Measurements from ENCODE around the gene KLHL15.
A peak's percentile ranks its signal among the peaks of the same experiment; 100 is the strongest.

KLHL15 gene, protein sequence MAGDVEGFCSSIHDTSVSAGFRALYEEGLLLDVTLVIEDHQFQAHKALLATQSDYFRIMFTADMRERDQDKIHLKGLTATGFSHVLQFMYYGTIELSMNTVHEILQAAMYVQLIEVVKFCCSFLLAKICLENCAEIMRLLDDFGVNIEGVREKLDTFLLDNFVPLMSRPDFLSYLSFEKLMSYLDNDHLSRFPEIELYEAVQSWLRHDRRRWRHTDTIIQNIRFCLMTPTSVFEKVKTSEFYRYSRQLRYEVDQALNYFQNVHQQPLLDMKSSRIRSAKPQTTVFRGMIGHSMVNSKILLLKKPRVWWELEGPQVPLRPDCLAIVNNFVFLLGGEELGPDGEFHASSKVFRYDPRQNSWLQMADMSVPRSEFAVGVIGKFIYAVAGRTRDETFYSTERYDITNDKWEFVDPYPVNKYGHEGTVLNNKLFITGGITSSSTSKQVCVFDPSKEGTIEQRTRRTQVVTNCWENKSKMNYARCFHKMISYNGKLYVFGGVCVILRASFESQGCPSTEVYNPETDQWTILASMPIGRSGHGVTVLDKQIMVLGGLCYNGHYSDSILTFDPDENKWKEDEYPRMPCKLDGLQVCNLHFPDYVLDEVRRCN

DNA sequence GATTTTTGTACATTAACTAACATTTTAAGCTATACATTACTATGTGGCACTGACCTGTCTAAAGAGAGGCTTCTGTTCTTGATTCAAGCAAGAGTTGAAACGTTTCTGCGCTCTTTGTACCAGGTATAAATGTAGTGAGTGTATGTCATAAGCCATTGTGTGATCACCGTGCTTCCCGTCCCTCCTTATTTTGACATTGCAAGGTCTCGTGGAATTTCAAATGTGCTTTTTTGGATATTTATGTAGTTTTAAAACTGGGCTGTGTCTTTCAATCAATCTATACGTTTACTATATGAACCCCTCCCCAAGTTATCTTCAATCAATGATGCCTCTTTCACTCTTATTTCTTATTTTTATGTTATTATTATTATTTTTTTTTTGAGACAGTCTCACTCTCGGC is at the start of gene KLHL15:
Gene KLHL15, minus strand, starts transcription at position 101 of the 400 bp plus-strand sequence. CDS start 20,493 bp downstream, outside the sequence.
- no peaks in the 10 kb centered on the region for H3K4me1 ChIP-seq (ENCODE audit: low read depth, poor library complexity, severe bottlenecking)
- H3K27me3 ChIP-seq (ENCODE audit: insufficient read depth, low read depth), result no peaks in the 10 kb centered on the region
- peaks cover 27% of the 10 kb centered on the region for H3K79me2 ChIP-seq (ENCODE audit: insufficient read depth, low read depth)
- H3K4me2 ChIP-seq, result peak within 1 kb of the TSS; percentile 9; the same call in 1 of the 2 replicates
- TF ChIP-seq, protein P1, sequence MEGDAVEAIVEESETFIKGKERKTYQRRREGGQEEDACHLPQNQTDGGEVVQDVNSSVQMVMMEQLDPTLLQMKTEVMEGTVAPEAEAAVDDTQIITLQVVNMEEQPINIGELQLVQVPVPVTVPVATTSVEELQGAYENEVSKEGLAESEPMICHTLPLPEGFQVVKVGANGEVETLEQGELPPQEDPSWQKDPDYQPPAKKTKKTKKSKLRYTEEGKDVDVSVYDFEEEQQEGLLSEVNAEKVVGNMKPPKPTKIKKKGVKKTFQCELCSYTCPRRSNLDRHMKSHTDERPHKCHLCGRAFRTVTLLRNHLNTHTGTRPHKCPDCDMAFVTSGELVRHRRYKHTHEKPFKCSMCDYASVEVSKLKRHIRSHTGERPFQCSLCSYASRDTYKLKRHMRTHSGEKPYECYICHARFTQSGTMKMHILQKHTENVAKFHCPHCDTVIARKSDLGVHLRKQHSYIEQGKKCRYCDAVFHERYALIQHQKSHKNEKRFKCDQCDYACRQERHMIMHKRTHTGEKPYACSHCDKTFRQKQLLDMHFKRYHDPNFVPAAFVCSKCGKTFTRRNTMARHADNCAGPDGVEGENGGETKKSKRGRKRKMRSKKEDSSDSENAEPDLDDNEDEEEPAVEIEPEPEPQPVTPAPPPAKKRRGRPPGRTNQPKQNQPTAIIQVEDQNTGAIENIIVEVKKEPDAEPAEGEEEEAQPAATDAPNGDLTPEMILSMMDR (conservative IDR thresholded peaks at IDR 0.05; ENCODE audit: low read depth, low read length), result no peak
- peak within 1 kb of the TSS; percentile 94 for H3K9ac ChIP-seq
- no peak within 1 kb of the TSS for H3K4me3 ChIP-seq (IDR thresholded peaks at IDR 0.05; ENCODE audit: insufficient read depth, low read depth, low read length)
- peak within 1 kb of the TSS; percentile 76 for H2AFZ ChIP-seq (ENCODE audit: low read depth)
- no peaks in the 10 kb centered on the region for H3K36me3 ChIP-seq (ENCODE audit: insufficient read depth)
- H4K20me1 ChIP-seq (ENCODE audit: insufficient read depth), result no peaks in the 10 kb centered on the region
- H3K27ac ChIP-seq, result peak within 1 kb of the TSS; percentile 93

DNA sequence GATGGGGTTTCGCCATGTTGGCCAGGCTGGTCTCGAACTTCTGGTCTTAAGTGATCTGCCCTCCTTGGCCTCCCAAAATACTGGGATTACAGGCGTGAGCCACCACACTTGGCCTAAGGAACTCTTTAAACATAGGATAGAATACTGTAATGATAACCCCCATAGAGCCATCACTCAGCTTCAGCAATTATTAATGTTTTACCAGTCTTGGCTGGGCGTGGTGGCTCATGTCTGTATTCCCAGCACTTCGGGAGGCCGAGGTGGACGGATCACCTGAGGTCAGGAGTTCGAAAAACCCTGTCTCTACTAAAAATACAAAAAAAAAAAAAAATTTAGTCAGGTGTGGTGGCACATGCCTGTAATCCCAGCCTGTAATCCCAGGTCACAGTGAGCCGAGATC is 42.9 kb upstream of the KLHL15 start:
- Histone ChIP-seq H2AFZ (ENCODE audit: low read depth) (no peak overlapping the region), H3K4me3 (IDR thresholded peaks at IDR 0.05; ENCODE audit: insufficient read depth, low read depth, low read length) (no peak overlapping the region), H3K4me2 (no peak overlapping the region), H3K36me3 (ENCODE audit: insufficient read depth) (peaks cover 7% of the 10 kb centered on the region; the same call in 1 of the 2 replicates), H3K79me2 (ENCODE audit: insufficient read depth, low read depth) (no peaks in the 10 kb centered on the region; the same call in 1 of the 2 replicates), H3K9ac (no peak overlapping the region), H3K27ac (no peak overlapping the region), H3K27me3 (ENCODE audit: insufficient read depth, low read depth) (no peaks in the 10 kb centered on the region), H4K20me1 (ENCODE audit: insufficient read depth) (no peaks in the 10 kb centered on the region), H3K4me1 (ENCODE audit: low read depth, poor library complexity, severe bottlenecking) (no peaks in the 10 kb centered on the region)
- TF ChIP-seq, protein P1 (conservative IDR thresholded peaks at IDR 0.05; ENCODE audit: low read depth, low read length), result no peak

DNA sequence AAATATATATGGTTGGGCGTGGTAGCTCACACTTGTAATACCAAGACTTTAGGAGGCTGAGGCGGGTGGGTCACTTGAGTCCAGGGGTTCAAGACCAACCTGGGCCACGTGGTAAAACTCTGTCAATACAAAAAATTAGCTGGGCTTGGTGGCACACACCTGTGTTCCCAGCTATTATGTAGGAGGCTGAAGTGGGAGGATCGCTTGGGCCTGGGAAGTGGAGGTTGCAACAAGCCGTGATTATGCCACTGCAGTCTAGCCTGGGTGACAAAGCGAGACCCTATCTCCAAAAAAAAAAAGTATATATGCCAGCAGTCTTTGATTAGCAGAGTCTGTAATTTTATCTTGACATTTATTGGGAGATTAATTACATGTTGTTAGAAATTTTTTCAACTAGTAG is 36.5 kb upstream of the KLHL15 start:
- TF ChIP-seq, protein P1 (conservative IDR thresholded peaks at IDR 0.05; ENCODE audit: low read depth, low read length), result no peak
- peaks cover 26% of the 10 kb centered on the region for H3K79me2 ChIP-seq (ENCODE audit: insufficient read depth, low read depth)
- H3K4me2 ChIP-seq, result no peak overlapping the region
- H3K27ac ChIP-seq, result no peak overlapping the region
- H3K4me3 ChIP-seq (IDR thresholded peaks at IDR 0.05; ENCODE audit: insufficient read depth, low read depth, low read length), result no peak overlapping the region
- H4K20me1 ChIP-seq (ENCODE audit: insufficient read depth), result no peaks in the 10 kb centered on the region
- H3K27me3 ChIP-seq (ENCODE audit: insufficient read depth, low read depth), result no peaks in the 10 kb centered on the region
- H3K4me1 ChIP-seq (ENCODE audit: low read depth, poor library complexity, severe bottlenecking), result peaks cover 7% of the 10 kb centered on the region
- no peak overlapping the region for H2AFZ ChIP-seq (ENCODE audit: low read depth)
- H3K36me3 ChIP-seq (ENCODE audit: insufficient read depth), result peaks cover 13% of the 10 kb centered on the region; the same call in 1 of the 2 replicates
- H3K9ac ChIP-seq, result no peak overlapping the region

DNA sequence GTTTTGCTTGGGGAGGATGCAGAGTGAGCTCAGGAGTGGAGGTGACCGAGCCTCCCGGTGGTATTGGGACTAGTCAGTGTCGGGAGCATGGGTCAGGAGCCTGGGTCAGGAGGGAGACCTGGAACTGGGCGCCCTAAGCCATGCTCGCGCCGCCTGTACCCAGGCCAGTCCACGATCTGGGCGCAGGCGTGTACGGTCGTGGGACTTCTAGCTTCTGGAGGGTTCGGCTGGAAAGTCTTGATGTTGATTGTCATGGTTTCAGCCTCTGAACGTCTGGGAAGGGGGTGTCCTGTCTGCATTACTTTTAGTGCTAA is 28.0 kb upstream of the KLHL15 start:
- Histone ChIP-seq H3K4me3 (IDR thresholded peaks at IDR 0.05; ENCODE audit: insufficient read depth, low read depth, low read length) (no peak overlapping the region), H3K9ac (no peak overlapping the region; the same call in 1 of the 2 replicates), H4K20me1 (ENCODE audit: insufficient read depth) (no peaks in the 10 kb centered on the region), H3K27ac (no peak overlapping the region; the same call in none of the 2 replicates), H3K36me3 (ENCODE audit: insufficient read depth) (peaks cover 3% of the 10 kb centered on the region; the same call in 1 of the 2 replicates), H3K79me2 (ENCODE audit: insufficient read depth, low read depth) (peaks cover 27% of the 10 kb centered on the region), H3K27me3 (ENCODE audit: insufficient read depth, low read depth) (no peaks in the 10 kb centered on the region), H2AFZ (ENCODE audit: low read depth) (peak overlapping the region; percentile 71), H3K4me1 (ENCODE audit: low read depth, poor library complexity, severe bottlenecking) (peaks cover 7% of the 10 kb centered on the region), H3K4me2 (no peak overlapping the region)
- TF ChIP-seq, protein P1 (conservative IDR thresholded peaks at IDR 0.05; ENCODE audit: low read depth, low read length), result no peak
